ENCODE results near the gene PNPLA7.
"Not testable (repeated sequence)": the region's sequence is repeated elsewhere in the genome, so short reads cannot be mapped to it uniquely, and the experiment has no call there.

The PNPLA7 gene

DNA sequence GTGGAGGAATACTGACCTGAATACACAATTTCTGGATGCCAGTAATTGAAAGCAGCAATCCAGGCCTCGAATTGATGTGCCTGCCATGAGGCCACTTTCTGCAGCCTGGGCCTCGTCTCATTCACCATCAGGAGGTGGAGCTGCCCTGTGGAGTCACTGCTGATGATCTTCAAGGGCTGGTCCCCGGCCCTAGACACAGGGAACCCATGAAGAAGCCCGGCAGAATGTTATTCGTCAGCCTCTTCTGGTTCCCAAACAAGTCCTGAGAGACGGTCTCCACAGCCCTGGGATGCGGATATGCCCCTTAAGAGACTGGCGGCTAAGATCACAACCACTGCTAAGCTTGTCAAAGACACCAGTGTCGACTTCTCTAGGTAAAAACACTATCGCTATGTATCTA, 24.0 kb upstream of the PNPLA7 start:
- DNase-seq, result no peak

DNA sequence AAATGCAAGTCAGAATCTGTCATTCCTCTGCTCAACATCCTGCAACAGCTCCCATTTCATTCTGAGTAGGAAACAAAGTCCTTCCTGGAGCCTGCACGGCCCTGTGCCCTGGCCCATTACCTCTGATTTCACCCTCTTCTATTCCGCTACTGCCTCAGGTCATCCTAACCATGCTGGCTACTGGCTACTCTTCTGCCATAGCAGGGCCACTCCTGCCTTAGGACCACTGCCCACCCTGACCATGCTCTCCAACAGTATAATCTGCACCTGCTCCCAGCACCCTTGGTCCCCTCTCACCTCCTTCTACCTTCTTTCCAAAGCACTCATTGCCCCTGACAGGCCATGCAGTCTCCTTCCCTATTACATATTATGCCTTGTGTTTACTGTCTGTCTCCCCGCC, 20.4 kb upstream of the PNPLA7 start:
- DNase-seq, result no peak

DNA sequence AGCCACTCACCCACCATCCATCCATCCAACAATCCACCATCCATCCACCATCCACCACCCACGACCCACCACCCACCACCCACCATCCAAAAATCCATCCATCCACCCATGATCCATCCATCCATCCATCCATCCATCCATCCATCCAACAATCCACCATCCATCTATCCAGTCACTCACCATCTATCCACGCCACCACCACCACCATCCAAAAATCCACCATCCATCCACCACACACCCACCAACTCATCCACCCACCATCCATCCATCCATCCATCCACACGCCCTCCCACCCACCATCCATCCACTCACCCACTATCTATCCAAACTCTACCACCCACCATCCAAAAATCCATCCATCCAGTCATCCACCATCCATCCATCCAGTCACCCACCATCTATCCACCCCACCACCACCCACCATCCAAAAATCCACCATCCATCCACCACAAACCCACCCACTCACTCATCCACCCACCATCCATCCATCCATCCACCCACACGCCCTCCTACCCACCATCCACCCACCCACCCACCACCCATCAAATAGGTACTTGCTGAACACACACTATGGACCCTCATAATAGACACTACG, 19.5 kb upstream of the PNPLA7 start:
- DNase-seq, result no peak

DNA sequence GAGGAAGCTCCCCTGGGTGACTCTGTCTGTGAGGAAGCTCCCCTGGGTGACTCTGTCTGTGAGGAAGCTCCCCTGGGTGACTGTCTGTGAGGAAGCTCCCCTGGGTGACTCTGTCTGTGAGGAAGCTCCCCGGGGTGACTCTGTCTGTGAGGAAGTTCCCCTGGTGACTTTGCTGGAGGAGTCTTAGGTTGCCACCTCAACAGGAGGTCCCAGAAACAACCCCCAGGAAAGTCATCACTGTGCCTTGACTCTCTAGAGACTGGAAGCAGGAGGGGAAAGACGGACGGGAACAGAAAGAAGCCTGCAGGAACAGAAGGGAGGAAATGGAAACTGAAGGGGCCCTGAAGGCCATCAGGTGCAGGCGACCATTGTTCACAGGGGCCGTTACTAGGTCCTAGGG, 18.2 kb upstream of the PNPLA7 start:
- DNase-seq, result not testable (repeated sequence)

DNA sequence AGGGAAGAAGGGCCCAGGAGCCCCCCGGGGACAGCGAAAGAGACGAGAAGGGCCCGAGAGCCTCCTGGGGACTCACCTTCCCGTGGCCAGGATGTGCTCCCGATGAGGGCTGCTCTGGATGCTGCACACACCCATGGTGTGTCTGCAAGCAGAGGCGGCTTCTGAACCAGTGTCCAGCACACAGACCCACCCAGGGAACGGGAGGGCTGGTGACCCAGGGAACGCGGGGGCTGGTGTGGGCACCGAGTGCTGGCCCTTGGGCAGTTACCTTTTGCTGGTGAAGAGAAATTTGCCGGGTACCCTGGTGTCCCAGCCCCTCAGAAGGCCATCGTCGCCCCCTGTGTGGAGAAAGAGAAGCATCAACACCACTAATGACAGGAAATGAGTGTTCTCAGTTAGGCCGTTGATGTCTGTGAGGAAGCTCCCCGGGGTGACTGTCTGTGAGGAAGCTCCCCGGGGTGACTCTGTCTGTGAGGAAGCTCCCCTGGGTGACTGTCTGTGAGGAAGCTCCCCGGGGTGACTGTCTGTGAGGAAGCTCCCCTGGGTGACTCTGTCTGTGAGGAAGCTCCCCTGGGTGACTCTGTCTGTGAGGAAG, 14.7 kb upstream of the PNPLA7 start:
- DNase-seq, result no peak

DNA sequence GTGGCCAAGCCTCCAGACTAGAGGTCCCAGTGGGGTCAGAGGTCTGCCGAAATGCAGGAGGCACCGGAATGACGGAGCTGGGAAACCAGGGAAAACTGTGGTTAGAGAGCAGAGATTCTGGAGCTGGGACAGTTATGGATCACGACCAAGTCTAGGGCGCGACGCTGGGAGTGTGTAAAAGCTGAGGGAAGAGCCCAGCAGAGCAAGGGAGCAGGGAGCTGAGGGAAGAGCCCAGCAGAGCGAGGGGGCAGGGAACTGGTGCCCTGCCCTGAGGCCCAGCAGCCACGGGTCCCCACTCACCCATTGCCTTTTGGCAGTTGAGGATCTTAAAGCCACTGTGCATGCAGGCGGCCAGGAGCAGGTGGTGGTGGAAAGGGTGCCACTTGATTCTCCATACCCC, 13.9 kb upstream of the PNPLA7 start:
- no peak for DNase-seq

DNA sequence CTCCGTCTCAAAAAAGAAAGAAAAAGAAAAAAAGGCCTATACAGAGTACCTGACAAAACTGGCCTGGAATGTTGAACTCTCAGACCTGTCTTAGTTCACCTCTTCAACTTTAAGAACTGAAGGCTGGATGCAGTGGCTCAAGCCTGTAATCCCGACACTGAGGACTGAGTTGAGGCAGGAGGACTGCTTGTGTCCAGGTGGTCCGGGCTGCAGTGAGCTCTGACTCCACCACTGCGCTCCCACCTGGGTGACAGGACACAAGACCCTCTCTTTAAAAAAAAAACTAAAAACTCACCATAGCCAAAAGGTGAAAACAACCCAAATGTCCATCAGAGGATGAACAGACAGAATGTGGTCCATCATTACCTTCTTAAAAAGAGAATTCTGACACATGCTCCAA, 7.9 kb upstream of the PNPLA7 start:
- DNase-seq, result no peak

DNA sequence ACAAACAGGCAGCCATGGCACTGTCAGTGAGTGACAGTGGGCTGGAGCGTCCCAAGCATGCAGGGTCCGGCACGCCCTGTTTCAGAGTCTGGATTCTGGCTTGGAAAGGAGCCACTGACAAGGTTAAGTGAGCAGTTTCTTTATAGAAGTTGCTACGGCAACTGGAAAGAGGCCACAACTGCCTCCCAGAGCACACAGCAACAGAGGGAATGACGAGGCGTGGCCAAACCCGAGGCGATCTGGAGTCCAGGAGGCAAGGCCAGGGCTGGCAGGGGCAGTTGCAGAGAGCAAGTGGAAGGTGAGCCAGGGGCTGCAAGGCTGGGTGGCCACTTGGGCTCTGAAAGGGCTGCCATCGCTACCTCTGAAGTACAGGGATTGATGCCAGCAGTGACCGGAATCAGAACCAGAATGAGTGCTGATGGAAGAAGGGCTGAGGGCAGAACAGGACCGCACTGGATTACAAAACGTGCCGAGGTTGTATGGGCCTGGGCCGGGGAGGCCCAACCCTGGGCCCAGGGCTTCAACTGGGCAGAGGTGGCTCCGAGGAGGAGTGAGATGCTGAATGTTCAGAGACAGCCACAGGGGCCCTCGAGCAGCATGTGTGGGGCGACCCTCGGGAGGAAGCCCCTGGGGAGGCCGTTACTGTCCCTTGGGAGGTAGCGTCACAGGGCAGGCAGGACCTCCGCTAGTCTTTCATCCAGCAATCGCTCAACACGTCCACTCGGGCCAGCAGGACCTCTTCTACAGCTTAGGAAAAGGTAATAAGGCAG, 6.1 kb upstream of the PNPLA7 start:
- DNase-seq, result no peak

DNA sequence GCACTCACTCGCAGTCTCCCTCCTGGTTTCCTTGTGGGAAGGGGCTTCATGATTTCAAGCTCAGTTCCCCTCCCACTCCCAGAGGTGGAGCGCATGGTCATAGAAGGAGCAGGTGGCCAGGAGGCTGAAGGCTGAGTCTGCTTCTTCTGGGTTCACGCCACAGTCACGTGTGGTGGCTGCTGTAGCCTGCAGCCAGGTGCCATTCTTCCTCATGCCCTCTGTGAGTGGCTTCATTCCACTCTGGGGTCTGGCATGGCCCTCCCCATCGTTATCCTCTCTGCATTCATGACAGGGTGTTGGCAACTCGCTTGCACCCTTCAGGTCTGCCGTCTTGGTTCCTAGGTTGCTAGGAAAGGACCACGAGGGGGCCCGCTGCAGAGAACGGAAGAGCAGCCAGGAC, 5.0 kb upstream of the PNPLA7 start:
- DNase-seq, result no peak

DNA sequence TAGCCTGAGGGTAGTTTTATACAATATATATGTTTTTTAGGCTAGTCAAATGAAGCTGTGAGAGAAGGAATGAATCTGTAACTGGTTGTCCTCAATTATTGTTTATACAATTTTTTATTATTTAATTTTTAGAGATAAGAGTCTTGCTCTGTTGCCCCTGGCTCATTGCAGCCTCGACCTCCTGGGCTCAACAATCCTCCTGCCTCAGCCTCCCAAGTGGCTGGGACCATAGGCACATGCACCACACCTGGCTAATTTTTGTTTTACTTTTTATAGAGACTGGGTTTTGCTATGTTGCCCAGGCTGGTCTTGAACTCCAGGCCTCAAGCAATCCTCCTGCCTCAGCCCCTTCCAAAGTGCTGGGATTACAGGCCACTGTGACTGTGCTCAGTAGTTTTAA, 4.1 kb upstream of the PNPLA7 start:
- DNase-seq, result no peak

DNA sequence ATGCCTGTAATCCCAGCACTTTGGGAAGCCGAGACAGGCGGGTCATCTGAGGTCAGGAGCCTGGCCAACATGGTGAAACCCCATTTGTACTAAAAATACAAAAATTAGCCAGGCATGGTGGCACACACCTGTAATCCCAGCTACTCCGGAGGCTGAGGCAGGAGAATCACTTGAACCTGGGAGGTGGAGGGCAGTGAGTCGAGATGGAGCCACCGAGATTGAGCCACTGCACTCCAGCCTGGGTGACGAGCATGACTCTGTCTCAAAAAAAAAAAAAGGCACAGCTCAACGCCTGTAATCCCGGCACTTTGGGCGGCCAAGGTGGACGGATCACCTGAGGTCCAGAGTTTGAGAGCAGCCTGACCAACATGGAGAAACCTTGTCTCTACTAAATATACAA, 3.5 kb upstream of the PNPLA7 start:
- DNase-seq, result not testable (repeated sequence)

DNA sequence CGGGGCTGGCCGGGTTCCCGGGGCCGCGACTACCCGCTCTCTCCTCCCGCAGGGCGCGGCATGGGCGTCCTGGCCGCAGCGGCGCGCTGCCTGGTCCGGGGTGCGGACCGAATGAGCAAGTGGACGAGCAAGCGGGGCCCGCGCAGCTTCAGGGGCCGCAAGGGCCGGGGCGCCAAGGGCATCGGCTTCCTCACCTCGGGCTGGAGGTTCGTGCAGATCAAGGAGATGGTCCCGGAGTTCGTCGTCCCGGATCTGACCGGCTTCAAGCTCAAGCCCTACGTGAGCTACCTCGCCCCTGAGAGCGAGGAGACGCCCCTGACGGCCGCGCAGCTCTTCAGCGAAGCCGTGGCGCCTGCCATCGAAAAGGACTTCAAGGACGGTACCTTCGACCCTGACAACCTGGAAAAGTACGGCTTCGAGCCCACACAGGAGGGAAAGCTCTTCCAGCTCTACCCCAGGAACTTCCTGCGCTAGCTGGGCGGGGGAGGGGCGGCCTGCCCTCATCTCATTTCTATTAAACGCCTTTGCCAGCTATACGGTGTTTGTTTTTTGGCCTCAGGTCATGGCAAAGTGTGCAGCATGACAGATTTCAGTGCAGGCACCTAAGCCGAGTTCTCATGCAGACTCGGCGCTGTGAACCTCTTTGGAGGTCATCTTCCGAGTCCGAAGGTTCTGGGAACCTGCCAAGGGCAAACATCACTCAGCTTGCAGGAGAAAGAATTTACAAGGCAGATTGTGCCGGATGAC, 2.0 kb upstream of the PNPLA7 start:
- no peak for DNase-seq

DNA sequence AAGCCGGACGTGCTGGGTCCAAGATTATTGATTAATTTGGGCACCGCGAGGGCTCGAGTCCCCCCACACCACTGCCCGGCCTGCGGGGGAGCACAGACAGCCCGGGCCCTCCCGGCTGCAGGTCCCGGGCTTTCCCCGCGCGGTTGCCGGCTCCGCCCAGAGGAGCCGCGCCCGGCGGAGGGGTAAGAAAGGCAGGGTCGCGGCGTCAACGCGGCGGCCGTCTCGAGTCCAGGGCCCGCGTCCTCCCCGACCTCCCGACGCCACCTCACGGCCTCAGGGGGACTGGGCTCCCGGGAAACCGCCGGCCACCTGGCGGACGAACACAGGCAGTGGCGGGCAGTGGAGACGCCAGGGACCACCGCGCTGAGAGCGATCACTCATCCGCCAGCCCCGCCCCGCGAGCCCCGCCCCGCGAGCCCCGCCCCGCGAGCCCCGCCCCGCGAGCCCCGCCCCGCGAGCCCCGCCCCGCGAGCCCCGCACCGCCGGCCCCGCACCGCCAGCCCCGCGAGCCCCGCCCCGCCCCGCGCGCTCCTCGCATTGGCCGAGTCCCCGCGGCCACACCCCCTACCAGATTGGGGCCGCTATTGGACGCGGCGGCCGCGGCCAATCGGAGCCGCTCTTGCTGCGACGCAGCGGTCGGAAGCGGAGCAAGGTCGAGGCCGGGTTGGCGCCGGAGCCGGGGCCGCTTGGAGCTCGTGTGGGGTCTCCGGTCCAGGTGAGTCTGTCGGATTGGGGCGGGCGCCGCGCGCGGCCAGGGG, 1.2 kb upstream of the PNPLA7 start, which contains the start of gene MRPL41:
Gene MRPL41 (plus strand): TSS at position 616 of the 758 bp plus-strand sequence. CDS start 203 bp downstream, outside the sequence.
- DNase-seq, result peak; percentile 74

DNA sequence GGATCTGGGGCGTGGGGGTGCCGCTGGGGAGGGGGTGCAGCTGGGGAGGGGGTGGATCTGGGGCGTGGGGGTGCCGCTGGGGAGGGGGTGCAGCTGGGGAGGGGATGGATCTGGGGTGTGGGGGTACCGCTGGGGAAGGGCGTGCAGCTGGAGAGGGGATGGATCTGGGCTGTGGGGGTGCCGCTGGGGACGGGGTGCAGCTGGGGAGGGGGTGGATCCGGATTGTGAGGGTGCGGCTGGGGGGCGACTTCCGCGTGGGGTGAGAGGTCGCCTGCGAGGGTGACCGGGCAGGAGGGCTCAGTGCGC, 709 bp upstream of the PNPLA7 start:
- DNase-seq, result not testable (repeated sequence)

DNA sequence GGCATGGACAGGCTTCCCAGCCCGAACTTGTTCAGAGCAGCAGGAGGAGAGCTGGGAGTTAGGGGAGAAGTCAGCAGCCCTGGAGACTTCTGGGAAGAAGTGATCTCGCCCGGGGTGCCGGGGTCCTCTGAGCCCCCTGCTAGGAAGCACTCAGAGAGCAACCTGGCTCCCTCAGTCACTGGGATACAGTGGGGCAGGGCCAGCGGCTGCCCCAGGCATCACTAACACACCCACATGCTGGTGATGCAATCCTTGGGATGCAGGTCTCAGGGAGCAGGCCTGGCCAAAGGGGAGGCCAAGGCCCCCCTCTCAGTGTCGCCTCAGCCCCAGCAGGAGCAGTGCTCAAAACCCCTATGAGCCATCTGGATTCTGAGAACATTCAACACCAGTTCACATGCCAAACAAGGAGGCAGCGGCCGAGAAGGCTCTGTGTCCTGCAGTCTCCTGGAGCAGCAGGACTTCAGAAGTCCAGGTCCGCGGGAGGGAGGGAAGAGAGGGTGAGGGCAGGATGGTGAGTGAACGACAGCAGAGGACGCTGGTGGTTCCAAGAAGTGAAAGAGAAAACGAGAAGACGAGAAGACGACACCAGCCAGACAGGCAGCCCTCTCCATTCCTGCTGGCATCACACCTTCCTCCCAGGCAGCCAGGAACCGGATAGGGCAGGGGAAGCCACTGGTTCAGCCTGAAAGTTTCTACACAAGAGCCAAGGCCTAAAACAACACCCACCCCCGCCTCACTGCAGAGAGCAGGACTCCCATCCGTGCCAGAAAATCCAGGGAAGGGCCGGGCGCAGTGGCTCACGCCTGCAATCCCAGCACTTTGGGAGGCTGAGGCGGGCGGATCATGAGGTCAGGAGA, 2.3 kb downstream of the PNPLA7 start:
- DNase-seq, result no peak

DNA sequence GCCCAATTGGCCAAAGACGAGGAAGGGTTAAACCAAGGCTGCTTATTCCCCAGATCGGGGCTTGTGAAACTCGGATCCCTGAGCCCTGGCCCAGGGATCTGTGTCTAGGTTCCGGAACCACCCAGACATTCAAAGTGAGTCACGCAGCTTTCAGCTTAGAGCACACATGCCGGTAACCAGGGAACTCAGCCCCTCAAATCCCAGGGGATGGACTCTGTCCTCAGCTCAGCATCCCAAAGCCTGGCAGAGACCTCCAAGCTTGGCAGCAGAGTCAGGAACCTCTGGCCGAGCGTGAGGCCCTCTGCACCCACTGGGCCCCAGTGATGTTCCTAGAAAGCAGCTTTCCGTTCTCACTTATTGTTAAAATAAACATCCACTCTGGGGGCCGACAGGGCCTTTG, 5.1 kb downstream of the PNPLA7 start:
- no peak for DNase-seq

DNA sequence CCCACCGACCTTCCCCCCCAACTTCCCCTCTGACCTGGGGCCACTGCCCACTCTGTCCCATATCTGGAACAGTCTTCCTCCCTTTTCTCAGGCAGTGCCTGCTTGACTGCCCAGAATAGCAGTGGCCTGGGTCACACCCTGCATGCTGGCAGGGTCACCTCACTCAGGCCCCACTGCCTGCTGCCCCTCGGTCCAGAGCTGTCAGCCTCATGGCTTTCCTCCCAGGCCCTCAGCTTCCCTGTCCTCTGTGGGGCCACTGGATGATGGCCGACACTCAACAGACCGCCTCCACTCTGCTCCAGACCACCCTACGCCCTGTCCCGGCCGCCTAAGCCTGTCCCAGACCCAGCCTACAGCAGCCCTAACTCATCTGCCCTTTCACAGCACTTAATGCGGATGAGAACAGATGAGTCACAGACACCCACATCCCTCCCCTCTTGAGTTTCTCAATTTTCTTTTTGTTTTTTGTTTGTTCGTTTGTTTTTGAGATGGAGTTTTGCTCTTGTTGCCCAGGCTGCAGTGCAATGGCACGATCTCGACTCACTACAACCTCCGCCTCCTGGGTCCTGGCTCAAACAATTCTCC, 5.9 kb downstream of the PNPLA7 start:
- DNase-seq, result no peak

DNA sequence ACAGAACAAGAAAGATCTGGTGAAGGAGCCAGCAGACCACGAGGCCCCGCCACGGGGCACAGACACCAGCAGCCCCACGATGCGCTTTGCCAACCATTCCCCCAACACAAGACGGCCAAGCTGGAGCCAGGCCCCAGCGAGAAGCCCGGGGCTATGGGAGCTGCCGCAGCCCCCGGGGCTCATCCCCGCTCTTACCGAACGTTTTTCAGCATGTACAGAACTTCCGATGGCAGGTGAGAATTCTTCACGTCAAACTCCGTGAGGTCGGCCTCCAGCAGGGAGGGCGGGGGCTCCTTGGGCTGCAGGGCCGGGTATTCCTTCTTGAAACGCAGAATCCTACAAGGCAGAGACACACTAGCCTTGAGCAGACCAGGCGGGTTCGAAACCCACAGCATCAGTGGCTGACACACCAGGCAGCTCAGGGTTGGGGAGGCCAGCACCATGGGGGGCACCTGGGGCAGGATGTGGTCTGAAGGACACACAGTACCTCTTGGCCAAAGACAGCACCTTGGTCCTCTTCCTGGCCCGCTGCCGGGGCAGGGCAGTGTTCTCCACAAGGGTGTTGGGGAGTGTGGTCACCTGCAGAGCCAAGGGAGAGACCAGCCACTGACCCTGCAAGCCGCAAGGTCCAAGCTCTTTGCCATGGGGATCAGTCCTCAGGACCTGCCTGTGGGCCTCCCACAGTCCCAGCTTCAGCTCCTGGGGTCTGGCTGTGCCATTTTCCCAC, 6.8 kb downstream of the PNPLA7 start:
- no peak for DNase-seq

DNA sequence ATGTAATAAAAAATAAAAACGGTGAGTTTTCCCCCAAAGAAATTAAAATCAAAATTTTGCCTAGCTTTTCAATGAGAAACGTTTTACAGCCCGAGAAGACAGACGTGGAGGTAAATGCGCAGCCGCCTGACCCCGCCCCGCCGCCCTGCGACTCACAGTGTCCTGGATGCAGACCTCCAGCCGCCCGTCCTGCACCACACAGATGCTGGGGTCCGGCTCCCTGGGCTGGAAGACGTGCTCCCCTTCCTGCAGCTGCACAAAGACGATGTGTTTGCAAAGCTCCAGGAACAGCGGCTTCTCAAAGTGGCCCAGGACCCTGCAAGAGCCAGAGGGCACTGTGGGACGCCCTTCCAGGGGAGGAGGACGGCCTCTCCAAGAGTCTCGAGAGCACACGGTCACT, 7.7 kb downstream of the PNPLA7 start:
- DNase-seq, result no peak

DNA sequence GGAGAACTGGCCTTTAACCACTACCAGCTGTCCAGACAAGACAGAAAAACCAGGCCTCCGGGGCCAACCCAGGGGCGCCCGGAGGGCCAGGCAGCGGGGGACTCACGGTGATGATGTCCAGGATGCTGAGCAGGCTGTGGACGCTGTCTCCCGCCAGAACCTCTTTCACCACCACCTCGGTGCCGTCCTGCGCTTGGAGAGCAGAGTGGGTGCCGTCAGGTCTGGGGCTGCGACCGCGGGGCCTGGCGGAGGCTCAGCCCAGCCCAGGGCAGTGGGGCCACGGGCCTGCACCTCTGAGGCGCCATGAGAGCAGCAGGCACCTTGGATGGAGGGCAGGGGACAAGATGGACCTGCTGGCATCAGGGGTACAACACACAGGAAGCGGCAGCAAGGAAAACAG, 9.7 kb downstream of the PNPLA7 start:
- DNase-seq, result no peak

DNA sequence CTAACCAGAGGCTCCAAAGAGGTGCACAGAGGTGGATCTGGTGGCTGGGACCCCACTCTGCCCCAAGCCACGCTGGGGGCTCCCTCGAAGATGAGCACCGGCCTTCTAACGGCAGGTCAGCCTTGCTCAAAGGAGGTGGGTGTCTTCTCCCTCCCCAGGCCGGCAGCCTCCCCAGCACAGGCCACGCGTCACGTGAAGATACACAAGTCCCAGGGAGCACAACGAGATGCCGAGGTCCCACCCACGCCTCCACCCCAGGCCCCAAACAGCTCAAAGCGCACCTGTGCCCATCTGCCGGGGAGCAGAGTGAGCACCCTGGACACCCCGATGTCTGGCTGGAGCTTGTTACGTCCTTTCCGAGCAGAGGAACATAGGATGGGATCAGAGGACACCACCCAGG, 12.1 kb downstream of the PNPLA7 start:
- no peak for DNase-seq
